BLaER1 treated with 17β-estradiol and CSF1 and Interleukin-3, amounts not matched to agents 10 nM and 100 nM (cell line): ENCODE measurements around the gene CTDSPL.
A peak's percentile ranks its signal among the peaks of the same experiment; 100 is the strongest.

ENCODE experiments used
- H3K27ac ChIP-seq, 11 experiments: shearing (Covaris generic); formaldehyde crosslinking; 2 replicates each; pipeline ENCODE4 v1.8.1; 2022
- H3K27me3 ChIP-seq, 11 experiments: shearing (Covaris generic); formaldehyde crosslinking; 2 replicates each; pipeline ENCODE4 v1.8.1; 2022
- H3K36me3 ChIP-seq, 11 experiments: shearing (Covaris generic); formaldehyde crosslinking; 2 replicates each; pipeline ENCODE4 v1.8.1; 2022
- H3K4me1 ChIP-seq, 10 experiments: shearing (Covaris generic); formaldehyde crosslinking; 2 replicates each; pipeline ENCODE4 v1.8.1; 2022
- H3K4me2 ChIP-seq, 11 experiments: shearing (Covaris generic); formaldehyde crosslinking; 2 replicates each; pipeline ENCODE4 v1.8.1; 2022
- H3K4me3 ChIP-seq, 10 experiments: shearing (Covaris generic); formaldehyde crosslinking; 2 replicates each; pipeline ENCODE4 v1.8.1; 2022
- H3K9ac ChIP-seq, 11 experiments: shearing (Covaris generic); formaldehyde crosslinking; 2 replicates each; pipeline ENCODE4 v1.8.1; 2022
- H3K9me3 ChIP-seq, 11 experiments: shearing (Covaris generic); formaldehyde crosslinking; replicated peaks in 1 of 11; 2 replicates each; pipeline ENCODE4 v1.8.1; 2022
- H4K20me1 ChIP-seq, 11 experiments: shearing (Covaris generic); formaldehyde crosslinking; 2 replicates each; pipeline ENCODE4 v1.8.1; 2022
- Cebpa-rat ChIP-seq, 11 experiments: shearing (Covaris generic); IDR thresholded peaks; 2 replicates each; pipeline ENCODE4 v1.8.1; 2022

CTDSPL gene

GRCh38 chr3:37922721-37923568, 61.3 kb downstream of the CTDSPL start:
- peak overlapping the region in 4 of 11 experiments; percentile 1 to 20 (median 6); a peak in 4 of 22 replicates for H3K4me2 ChIP-seq
- no peak for TF ChIP-seq Cebpa-rat (IDR thresholded peaks at IDR 0.05)
- no peak overlapping the region; a peak in 1 of 22 replicates for H3K27ac ChIP-seq
- H3K4me1 ChIP-seq: peaks cover 0 to 8% (median 0%) of the 10 kb centered on the region in 10 experiments; a peak in 7 of 20 replicates
- H4K20me1 ChIP-seq: no peaks in the 10 kb centered on the region; a peak in 2 of 22 replicates
- no peaks in the 10 kb centered on the region for H3K27me3 ChIP-seq
- no peak overlapping the region for H3K9ac ChIP-seq
- peaks cover 0 to 2% (median 0%) of the 10 kb centered on the region in 11 experiments; a peak in 2 of 22 replicates for H3K9me3 ChIP-seq
- no peaks in the 10 kb centered on the region for H3K36me3 ChIP-seq
- H3K4me3 ChIP-seq: no peak overlapping the region

GRCh38 chr3:37923569-37924040, 61.9 kb downstream of the CTDSPL start:
- no peaks in the 10 kb centered on the region; a peak in 1 of 22 replicates for H4K20me1 ChIP-seq
- no peak for TF ChIP-seq Cebpa-rat (IDR thresholded peaks at IDR 0.05)
- H3K27ac ChIP-seq: no peak overlapping the region
- no peak overlapping the region for H3K9ac ChIP-seq
- no peaks in the 10 kb centered on the region for H3K36me3 ChIP-seq
- no peak overlapping the region for H3K4me3 ChIP-seq
- no peak overlapping the region for H3K4me2 ChIP-seq
- peaks cover 0 to 8% (median 0%) of the 10 kb centered on the region in 10 experiments; a peak in 7 of 20 replicates for H3K4me1 ChIP-seq
- H3K27me3 ChIP-seq: no peaks in the 10 kb centered on the region
- peaks cover under 1 to 9% (median 4%) of the 10 kb centered on the region in 11 experiments; a peak in 14 of 22 replicates for H3K9me3 ChIP-seq

- no peak overlapping the region for H3K4me2 ChIP-seq
- 0 out of 22 replicates have a peak, but pooled peaks cover 0 to 3% (median 0%) of the 10 kb centered on the region in 11 experiments for H3K36me3 ChIP-seq
- no peak overlapping the region for H3K27ac ChIP-seq
Observed at GRCh38 chr3:37924453-37924852, 62.8 kb downstream of the CTDSPL start.

GRCh38 chr3:37925157-37925556, 63.5 kb downstream of the CTDSPL start:
- Histone ChIP-seq H3K27me3 (no peaks in the 10 kb centered on the region), H3K9me3 (peaks cover 6 to 19% (median 12%) of the 10 kb centered on the region in 11 experiments; a peak in 21 of 22 replicates), H3K27ac (no peak overlapping the region), H3K36me3 (0 out of 22 replicates have a peak, but pooled peaks cover 0 to 3% (median 0%) of the 10 kb centered on the region in 11 experiments), H3K4me2 (no peak overlapping the region), H4K20me1 (no peaks in the 10 kb centered on the region; a peak in 2 of 22 replicates), H3K9ac (no peak overlapping the region), H3K4me1 (peaks cover 0 to 8% (median 0%) of the 10 kb centered on the region in 10 experiments; a peak in 7 of 20 replicates), H3K4me3 (no peak overlapping the region)
- no peak for TF ChIP-seq Cebpa-rat (IDR thresholded peaks at IDR 0.05)

More at GRCh38 chr3:37924453-37924852, 62.8 kb downstream of the CTDSPL start:
- no peaks in the 10 kb centered on the region; a peak in 2 of 22 replicates for H4K20me1 ChIP-seq
- TF ChIP-seq Cebpa-rat (IDR thresholded peaks at IDR 0.05): no peak
- H3K4me3 ChIP-seq: no peak overlapping the region
- peaks cover 0 to 8% (median 0%) of the 10 kb centered on the region in 10 experiments; a peak in 7 of 20 replicates for H3K4me1 ChIP-seq
- no peak overlapping the region for H3K9ac ChIP-seq
- H3K27me3 ChIP-seq: no peaks in the 10 kb centered on the region
- H3K9me3 ChIP-seq: peaks cover 6 to 17% (median 11%) of the 10 kb centered on the region in 11 experiments; a peak in 21 of 22 replicates

GRCh38 chr3:37926611-37927010, 64.9 kb downstream of the CTDSPL start:
- H3K27me3 ChIP-seq: no peaks in the 10 kb centered on the region
- TF ChIP-seq Cebpa-rat (IDR thresholded peaks at IDR 0.05): no peak
- peaks cover 0 to 8% (median 0%) of the 10 kb centered on the region in 10 experiments; a peak in 6 of 20 replicates for H3K4me1 ChIP-seq
- H3K9ac ChIP-seq: no peak overlapping the region
- H3K27ac ChIP-seq: no peak overlapping the region
- H3K9me3 ChIP-seq: peaks cover 6 to 19% (median 12%) of the 10 kb centered on the region in 11 experiments; a peak in 21 of 22 replicates
- no peaks in the 10 kb centered on the region; a peak in 2 of 22 replicates for H4K20me1 ChIP-seq
- H3K36me3 ChIP-seq: 0 out of 22 replicates have a peak, but pooled peaks cover 0 to 3% (median 0%) of the 10 kb centered on the region in 11 experiments
- no peak overlapping the region for H3K4me2 ChIP-seq
- no peak overlapping the region for H3K4me3 ChIP-seq

GRCh38 chr3:37930495-37930894, 68.8 kb downstream of the CTDSPL start:
- no peak overlapping the region for H3K9ac ChIP-seq
- no peaks in the 10 kb centered on the region for H3K27me3 ChIP-seq
- H3K4me2 ChIP-seq: no peak overlapping the region
- 0 out of 22 replicates have a peak, but pooled peaks cover 0 to 3% (median 0%) of the 10 kb centered on the region in 11 experiments for H3K36me3 ChIP-seq
- TF ChIP-seq Cebpa-rat (IDR thresholded peaks at IDR 0.05): no peak
- H3K4me1 ChIP-seq: peaks cover 0 to 5% (median 0%) of the 10 kb centered on the region in 10 experiments; a peak in 2 of 20 replicates
- no peaks in the 10 kb centered on the region; a peak in 1 of 22 replicates for H4K20me1 ChIP-seq
- H3K27ac ChIP-seq: no peak overlapping the region
- H3K4me3 ChIP-seq: no peak overlapping the region
- peaks cover 6 to 19% (median 13%) of the 10 kb centered on the region in 11 experiments; a peak in 21 of 22 replicates for H3K9me3 ChIP-seq

- Histone ChIP-seq H3K9ac (no peak overlapping the region), H3K27me3 (no peaks in the 10 kb centered on the region), H3K4me1 (peaks cover 0 to 8% (median 0%) of the 10 kb centered on the region in 10 experiments; a peak in 2 of 20 replicates), H3K36me3 (0 out of 22 replicates have a peak, but pooled peaks cover 0 to 3% (median 0%) of the 10 kb centered on the region in 11 experiments), H3K9me3 (peaks cover 6 to 19% (median 13%) of the 10 kb centered on the region in 11 experiments; a peak in 21 of 22 replicates), H3K27ac (no peak overlapping the region), H4K20me1 (no peaks in the 10 kb centered on the region; a peak in 1 of 22 replicates), H3K4me3 (no peak overlapping the region), H3K4me2 (no peak overlapping the region)
- no peak for TF ChIP-seq Cebpa-rat (IDR thresholded peaks at IDR 0.05)
Observed at GRCh38 chr3:37932505-37932904, 70.8 kb downstream of the CTDSPL start.

GRCh38 chr3:37934631-37935289, 73.1 kb downstream of the CTDSPL start:
- Histone ChIP-seq H3K4me2 (no peak overlapping the region), H3K9ac (no peak overlapping the region), H3K36me3 (no peaks in the 10 kb centered on the region), H3K27ac (no peak overlapping the region), H3K9me3 (peaks cover 0 to 3% (median 0%) of the 10 kb centered on the region in 11 experiments; a peak in 2 of 22 replicates), H3K4me1 (peaks cover 0 to 8% (median 0%) of the 10 kb centered on the region in 10 experiments; a peak in 2 of 20 replicates), H4K20me1 (no peaks in the 10 kb centered on the region), H3K27me3 (no peaks in the 10 kb centered on the region), H3K4me3 (no peak overlapping the region)
- TF ChIP-seq Cebpa-rat (IDR thresholded peaks at IDR 0.05): no peak
